Small intestine (tissue), 7 donors: Measurements from ENCODE around the gene PCBP3. TPM values are rescaled to one million over a fixed set of nuclear protein-coding genes. Genes with fewer than 3 reads are reported as not detected.
A peak's percentile ranks its signal among the peaks of the same experiment; 100 is the strongest.
"Not testable (repeated sequence)": the region's sequence is repeated elsewhere in the genome, so short reads cannot be mapped to it uniquely, and the experiment has no call there.

ENCODE experiments used
- DNase-seq, 2 donors: peaks; one replicate each; pipeline versions ENCODE4 v3.0.0 to v3.0.0-alpha.2; 2013
- FAIRE-seq: peaks from 2 replicates; lab custom pipeline; 2012; peaks lifted over from hg19 to GRCh38; lab: Jason Lieb, UNC
- H3K27ac ChIP-seq, 3 donors: one replicate each; pipeline ENCODE4 v1.5.1; 2013; ENCODE audit warnings: low read length in 2 of 3, mild to moderate bottlenecking in 2 of 3, control low read depth in 1 of 3, inconsistent platforms in 1 of 3, low read depth in 1 of 3, moderate library complexity in 1 of 3
- H3K27me3 ChIP-seq, 3 donors: one replicate each; pipeline ENCODE4 v1.6.1; 2013; ENCODE audit warnings: low read length in 3 of 3, inconsistent platforms in 1 of 3; ENCODE audit not compliant: control insufficient read depth in 3 of 3, insufficient read depth in 3 of 3
- H3K36me3 ChIP-seq, 3 donors: one replicate each; pipeline ENCODE4 v1.6.1; 2013; ENCODE audit warnings: low read length in 3 of 3, inconsistent platforms in 1 of 3, low read depth in 1 of 3, mild to moderate bottlenecking in 1 of 3, moderate library complexity in 1 of 3; ENCODE audit not compliant: control insufficient read depth in 3 of 3, insufficient read depth in 2 of 3
- H3K4me1 ChIP-seq, 3 donors: one replicate each; pipeline ENCODE4 v1.6.1; 2013; ENCODE audit warnings: low read length in 2 of 3, inconsistent platforms in 1 of 3, low read depth in 1 of 3, mild to moderate bottlenecking in 1 of 3, moderate library complexity in 1 of 3; ENCODE audit not compliant: control insufficient read depth in 3 of 3, insufficient read depth in 2 of 3
- H3K4me3 ChIP-seq, 3 donors: one replicate each; pipeline ENCODE4 v1.5.1; 2013; ENCODE audit warnings: low read length in 3 of 3, control low read depth in 1 of 3, inconsistent platforms in 1 of 3, low read depth in 1 of 3, mild to moderate bottlenecking in 1 of 3, moderate library complexity in 1 of 3
- H3K9me3 ChIP-seq, 2 donors: one replicate each; pipeline ENCODE4 v1.6.1; 2013; ENCODE audit warnings: low read depth in 1 of 2, low read length in 1 of 2; ENCODE audit not compliant: control insufficient read depth in 2 of 2, insufficient read depth in 1 of 2
- WGBS, 3 donors: extraction: QIAGEN DNeasy Blood & Tissue Kit; methylation state at CpG; one replicate each; pipeline ENCODE4 v1.1.7; 2013; 5-methylcytosine and 5-hydroxymethylcytosine counted together
- polyA plus RNA-seq, 4 donors: library from polyadenylated mRNA; stranded (reverse) in 3 of 4; unstranded in 1 of 4; fragments of 200-250 nt in 3 of 4; fragments of 120-200 nt in 1 of 4; gene quantifications; one replicate each; pipeline versions ENCODE4 v1.2.1 to v1.2.3, GENCODE V29; 2013
- donor health status: healthy with polysubstance abuse.
- donor health status: control.
- donor health status: control.
- donor health status: Bipolar disorder and iron deficiency.
- donor health status: healthy.

Gene PCBP3
- polyA plus RNA-seq, 4 donors, result 0.81 to 8.2 (median 1.0) TPM; not detected in 1

DNA sequence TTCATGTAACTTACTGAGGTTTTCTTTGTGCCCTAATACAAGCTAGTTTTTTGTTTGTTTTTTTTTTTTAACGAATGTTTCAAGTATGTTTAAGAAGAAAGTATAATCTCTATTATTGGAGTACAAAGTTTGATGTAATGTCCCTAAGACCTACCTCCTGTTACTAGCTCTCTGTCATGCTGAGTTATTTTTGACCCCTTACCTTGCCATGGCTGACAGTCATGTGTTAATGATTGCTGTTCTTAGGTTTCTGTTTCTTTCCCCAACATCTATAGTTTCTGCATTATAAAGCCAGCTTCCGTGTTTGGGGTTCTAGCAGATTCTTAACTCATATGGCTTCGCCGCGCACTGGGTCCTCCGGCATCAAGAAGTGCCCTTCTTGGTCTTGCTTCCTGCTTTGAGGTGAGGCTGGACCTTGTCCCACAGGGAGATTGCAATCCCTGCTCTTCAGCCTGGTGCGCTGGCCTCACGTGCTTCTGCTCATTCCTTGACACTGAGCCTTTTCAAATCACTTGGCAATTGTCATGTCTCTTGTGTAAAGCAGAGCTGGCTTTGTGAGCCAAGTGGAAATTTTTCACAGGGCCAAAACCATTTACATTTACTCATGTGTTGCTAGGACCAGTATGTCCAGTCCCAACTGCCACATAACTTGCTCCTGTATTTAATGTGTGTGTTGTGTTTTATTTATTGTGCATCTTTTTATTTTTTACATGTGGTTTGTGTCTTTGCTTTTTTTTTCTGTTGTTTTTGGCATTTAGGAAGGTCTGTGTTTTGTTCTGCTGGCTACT is 203.0 kb downstream of the PCBP3 start:
- no peaks in the 10 kb centered on the region for H3K36me3 ChIP-seq
- peak overlapping the region in 1 of 3 donors; percentile 37 for H3K27ac ChIP-seq
- peaks cover 0 to 2% (median 0%) of the 10 kb centered on the region in 3 donors for H3K27me3 ChIP-seq
- H3K9me3 ChIP-seq, result peaks cover 2% of the 10 kb centered on the region in 2 donors
- WGBS, 3 donors, result 41 to 62% (median 58%) methylated on average over 8 of the region's 8 CpGs
- H3K4me1 ChIP-seq, result peaks cover 0 to 7% (median 0%) of the 10 kb centered on the region in 3 donors
- H3K4me3 ChIP-seq, result no peak overlapping the region
- no peak for FAIRE-seq
- DNase-seq, result peak; percentile 75 to 82

GRCh38 chr21:45847870-45848269 is 204.3 kb downstream of the PCBP3 start:
- FAIRE-seq (no peak), DNase-seq (no peak)
- peaks cover 0 to 7% (median 0%) of the 10 kb centered on the region in 3 donors for H3K4me1 ChIP-seq
- 88 to 90% (median 88%) methylated on average over 10 of the region's 10 CpGs for WGBS, 3 donors
- peaks cover 0 to 3% of the 10 kb centered on the region in 2 donors for H3K9me3 ChIP-seq
- no peak overlapping the region for H3K27ac ChIP-seq
- H3K4me3 ChIP-seq, result no peak overlapping the region
- H3K27me3 ChIP-seq, result no peaks in the 10 kb centered on the region
- H3K36me3 ChIP-seq, result no peaks in the 10 kb centered on the region

- Histone ChIP-seq H3K27me3 (no peaks in the 10 kb centered on the region), H3K36me3 (no peaks in the 10 kb centered on the region), H3K4me1 (peaks cover 0 to 7% (median 0%) of the 10 kb centered on the region in 3 donors), H3K27ac (no peak overlapping the region), H3K9me3 (peaks cover 0 to 3% of the 10 kb centered on the region in 2 donors), H3K4me3 (no peak overlapping the region)
- 81 to 91% (median 84%) methylated on average over 2 of the region's 2 CpGs for WGBS, 3 donors
- DNase-seq (no peak), FAIRE-seq (no peak)
Observed at GRCh38 chr21:45848331-45848730, 204.8 kb downstream of the PCBP3 start.

DNA sequence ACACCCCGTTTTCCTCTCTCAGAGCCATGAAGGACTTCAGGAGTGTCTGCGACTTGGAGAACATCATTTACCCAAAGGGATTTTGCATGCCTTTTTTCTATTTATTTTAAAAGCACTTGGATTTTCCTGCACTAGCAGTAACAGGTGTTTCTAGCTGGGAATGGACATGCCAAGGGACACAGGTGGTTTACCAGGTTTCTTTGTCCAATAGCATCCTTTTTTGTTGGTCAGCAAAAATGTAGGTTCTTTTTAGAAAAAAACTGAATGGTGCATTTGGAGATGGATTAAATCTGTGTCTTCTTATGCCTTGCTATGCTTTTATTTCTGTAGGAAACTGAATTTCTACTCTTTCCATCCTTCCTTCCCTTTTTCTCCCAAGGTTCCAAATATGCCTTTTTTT is 205.3 kb downstream of the PCBP3 start:
- H3K27me3 ChIP-seq, result no peaks in the 10 kb centered on the region
- DNase-seq (no peak), FAIRE-seq (no peak)
- no peak overlapping the region for H3K4me3 ChIP-seq
- H3K36me3 ChIP-seq, result no peaks in the 10 kb centered on the region
- peaks cover 0 to 7% (median 0%) of the 10 kb centered on the region in 3 donors for H3K4me1 ChIP-seq
- WGBS, 3 donors, result 66 to 77% (median 72%) methylated on average over 2 of the region's 2 CpGs
- H3K27ac ChIP-seq, result no peak overlapping the region
- peaks cover 0 to 3% of the 10 kb centered on the region in 2 donors for H3K9me3 ChIP-seq

- Histone ChIP-seq H3K9me3 (peaks cover 0 to 3% of the 10 kb centered on the region in 2 donors), H3K4me1 (peaks cover 0 to 7% (median 0%) of the 10 kb centered on the region in 3 donors), H3K27ac (no peak overlapping the region), H3K27me3 (no peaks in the 10 kb centered on the region), H3K36me3 (no peaks in the 10 kb centered on the region), H3K4me3 (no peak overlapping the region)
- 81 to 91% (median 85%) methylated on average over 10 of the region's 10 CpGs for WGBS, 3 donors
- no peak for DNase-seq
- no peak for FAIRE-seq
Observed at GRCh38 chr21:45849651-45850050, 206.1 kb downstream of the PCBP3 start.

- H3K36me3 ChIP-seq, result no peaks in the 10 kb centered on the region
- H3K9me3 ChIP-seq, result peaks cover 0 to 3% of the 10 kb centered on the region in 2 donors
- H3K4me3 ChIP-seq, result no peak overlapping the region
- WGBS, 3 donors, result 75 to 82% (median 82%) methylated on average over 4 of the region's 4 CpGs
- no peak for FAIRE-seq
- H3K4me1 ChIP-seq, result peaks cover 0 to 7% (median 0%) of the 10 kb centered on the region in 3 donors
- peaks cover 0 to 2% (median 0%) of the 10 kb centered on the region in 3 donors for H3K27me3 ChIP-seq
- no peak for DNase-seq
- no peak overlapping the region for H3K27ac ChIP-seq
Observed at GRCh38 chr21:45850181-45850580, 206.7 kb downstream of the PCBP3 start.

DNA sequence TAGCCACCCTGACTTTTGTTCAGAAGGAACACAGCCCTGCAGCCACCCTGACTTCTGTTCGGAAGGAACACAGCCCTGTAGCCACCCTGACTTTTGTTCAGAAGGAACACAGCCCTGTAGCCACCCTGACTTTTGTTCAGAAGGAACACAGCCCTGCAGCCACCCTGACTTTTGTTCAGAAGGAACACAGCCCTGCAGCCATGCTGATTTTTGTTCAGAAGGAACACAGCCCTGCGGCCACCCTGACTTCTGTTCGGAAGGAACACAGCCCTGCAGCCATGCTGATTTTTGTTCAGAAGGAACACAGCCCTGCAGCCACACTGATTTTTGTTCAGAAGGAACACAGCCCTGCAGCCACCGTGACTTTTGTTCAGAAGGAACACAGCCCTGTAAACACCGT is 208.9 kb downstream of the PCBP3 start:
- DNase-seq, H3K27ac ChIP-seq, H3K9me3 ChIP-seq, H3K4me3 ChIP-seq, H3K27me3 ChIP-seq, H3K36me3 ChIP-seq, FAIRE-seq, H3K4me1 ChIP-seq: not testable (repeated sequence)
- WGBS, 3 donors, result 72 to 77% (median 74%) methylated on average over 5 of the region's 5 CpGs

- FAIRE-seq (no peak), DNase-seq (no peak)
- WGBS, 3 donors, result 75 to 87% (median 76%) methylated on average over 12 of the region's 12 CpGs
Observed at GRCh38 chr21:45852886-45853400, 209.4 kb downstream of the PCBP3 start.

More at GRCh38 chr21:45852886-45853400, 209.4 kb downstream of the PCBP3 start:
- Histone ChIP-seq H3K9me3 (peaks cover 0 to 3% of the 10 kb centered on the region in 2 donors), H3K4me3 (no peak overlapping the region), H3K36me3 (no peaks in the 10 kb centered on the region), H3K27ac (no peak overlapping the region), H3K27me3 (peaks cover 0 to 2% (median 0%) of the 10 kb centered on the region in 3 donors), H3K4me1 (no peaks in the 10 kb centered on the region)
